SK-N-MC (cell line): ENCODE measurements around the gene CWC15.

Source experiments
- DNase-seq: peaks from one replicate; pipeline ENCODE4 v3.0.0-alpha.2; 2011; ENCODE audit warnings: low read depth, low spot score
- H3K27ac ChIP-seq: fragments of 200-600 bp; sonication (generic); 2 replicates; pipeline ENCODE4 v1.5.1; 2016; ENCODE audit warnings: mixed run types
- H3K36me3 ChIP-seq: fragments of 200-600 bp; sonication (generic); 2 replicates; pipeline ENCODE4 v1.6.1; 2017; ENCODE audit warnings: antibody characterized with exemption, low read length, mixed read lengths; ENCODE audit not compliant: insufficient read depth
- H3K4me3 ChIP-seq: fragments of 200-600 bp; sonication (generic); 2 replicates; pipeline ENCODE4 v1.5.1; 2016
- H3K9ac ChIP-seq: fragments of 200-600 bp; sonication (generic); 2 replicates; pipeline ENCODE4 v1.8.0; 2017; ENCODE audit warnings: mixed run types, mixed read lengths; ENCODE audit not compliant: insufficient read length
- H3K9me3 ChIP-seq: fragments of 200-600 bp; sonication (generic); 2 replicates; pipeline ENCODE4 v1.6.1; 2017; ENCODE audit warnings: low read depth, mild to moderate bottlenecking, antibody characterized with exemption, low read length, moderate library complexity, mixed read lengths
- EZH2 ChIP-seq: fragments of 200-600 bp; sonication (generic); IDR thresholded peaks from one replicate; pipeline ENCODE4 v1.6.1; 2017; ENCODE audit warnings: antibody characterized with exemption
- FOXP2 ChIP-seq: optimal IDR thresholded peaks from 2 replicates; pipeline ENCODE3; 2011; ENCODE audit warnings: mild to moderate bottlenecking, moderate library complexity; ENCODE audit not compliant: insufficient read depth; ENCODE audit errors: extremely low read length, control extremely low read depth
- POLR2AphosphoS5 ChIP-seq: IDR thresholded peaks from 2 replicates; pipeline ENCODE4 v1.6.1; 2012; ENCODE audit warnings: mild to moderate bottlenecking, low read depth, low read length, borderline replicate concordance

Gene CWC15

GRCh38 chr11:94912806-94913205, 60.5 kb downstream of the CWC15 start:
- Histone ChIP-seq H3K36me3 (no peaks in the 10 kb centered on the region), H3K4me3 (no peak overlapping the region), H3K27ac (no peak overlapping the region), H3K9me3 (no peaks in the 10 kb centered on the region), H3K9ac (no peak overlapping the region)
- TF ChIP-seq POLR2AphosphoS5: no peak
- no peak for TF ChIP-seq EZH2
- no peak for TF ChIP-seq FOXP2
- DNase-seq: no peak
